Gastroesophageal sphincter (tissue), 3 donors: Measurements from ENCODE around the gene TPP2.

Source experiments
- CTCF ChIP-seq, 4 experiments: fragments of 200-600 bp in 2 of 4; fragments of 450-650 bp in 2 of 4; sonication (generic) in 1 of 4; IDR thresholded peaks; one replicate each; pipeline ENCODE4 v1.5.1; 2017 to 2019; ENCODE audit warnings: antibody characterized with exemption in 4 of 4, mild to moderate bottlenecking in 2 of 4, moderate library complexity in 2 of 4
- EP300 ChIP-seq: sonication (generic); formaldehyde crosslinking; IDR thresholded peaks from one replicate; pipeline ENCODE4 v1.6.1; 2017; ENCODE audit warnings: antibody characterized with exemption, mild to moderate bottlenecking

GRCh38 chr13:102620516-102620915, 23.7 kb downstream of the TPP2 start:
- TF ChIP-seq CTCF (IDR thresholded peaks at IDR 0.05) (no peak), EP300 (no peak)
